MCF 10A (cell line): ENCODE results near the gene DPAGT1. TPM values are rescaled to one million over a fixed set of nuclear protein-coding genes. Genes with fewer than 3 reads are reported as not detected.
"Not testable (repeated sequence)": the region's sequence is repeated elsewhere in the genome, so short reads cannot be mapped to it uniquely, and the experiment has no call there.

ENCODE experiments used
- BruUV-seq: library from RNA; stranded (reverse); fragments of 400-500 nt; replicated peaks from 2 replicates; lab custom pipeline; 2021; lab: Mats Ljungman, UMichigan
- CTCF ChIA-PET: fragments of 300-600 bp; sonication (Branson Sonifier 250); formaldehyde crosslinking; extraction: SDS; loops from one replicate; lab custom pipeline; 2021; ENCODE audit warnings: antibody characterized with exemption, inconsistent platforms; lab: Yijun Ruan, JAX
- POLR2A ChIA-PET: fragments of 300-600, 350-650 bp; sonication (Branson Sonifier 250); formaldehyde crosslinking; extraction: SDS; loops from one replicate; lab custom pipeline; 2020; ENCODE audit warnings: antibody characterized with exemption, inconsistent platforms; lab: Yijun Ruan, JAX
- DNase-seq: peaks from one replicate; pipeline ENCODE4 v3.0.0-alpha.2; 2018; ENCODE audit not compliant: unreplicated experiment
- H3K27ac Mint-ChIP-seq: one replicate; pipeline ENCODE4 v1.8.0; 2022; ENCODE audit warnings: mild to moderate bottlenecking, low read depth, mixed read lengths; ENCODE audit not compliant: unreplicated experiment
- H3K27me3 Mint-ChIP-seq: one replicate; pipeline ENCODE4 v1.8.0; 2022; ENCODE audit warnings: mixed read lengths; ENCODE audit not compliant: insufficient read depth, unreplicated experiment
- H3K36me3 Mint-ChIP-seq: one replicate; pipeline ENCODE4 v1.8.0; 2022; ENCODE audit warnings: mild to moderate bottlenecking, moderate library complexity, mixed read lengths; ENCODE audit not compliant: insufficient read depth, unreplicated experiment
- H3K4me1 Mint-ChIP-seq: one replicate; pipeline ENCODE4 v1.8.0; 2022; ENCODE audit warnings: mixed read lengths; ENCODE audit not compliant: insufficient read depth, unreplicated experiment
- H3K4me3 Mint-ChIP-seq: one replicate; pipeline ENCODE4 v1.8.0; 2022; ENCODE audit warnings: mild to moderate bottlenecking, moderate library complexity, mixed read lengths; ENCODE audit not compliant: unreplicated experiment
- H3K9me3 Mint-ChIP-seq: one replicate; pipeline ENCODE4 v1.8.0; 2022; ENCODE audit warnings: mixed read lengths; ENCODE audit not compliant: unreplicated experiment
- CTCF ChIP-seq: fragments of 200-600 bp; IDR thresholded peaks from one replicate; pipeline ENCODE4 v1.8.0; 2022; ENCODE audit warnings: antibody characterized with exemption, mild to moderate bottlenecking; ENCODE audit not compliant: unreplicated experiment
- intact Hi-C: fragments of 100-400 bp; cut with micrococcal nuclease; formaldehyde crosslinking; loops from 2 replicates; pipeline ENCODE4 v1.14.1; 2022
- total RNA-seq: library from RNA; stranded (reverse); gene quantifications from 2 replicates; pipeline ENCODE4 v1.2.3, GENCODE V29; 2022

DPAGT1 gene
- total RNA-seq, 1 experiment from 2014 or later, result 58.8 TPM

GRCh38 chr11:119065369-119065768, 36.3 kb downstream of the DPAGT1 start:
- Mint-ChIP-seq H3K4me3 (peak overlapping the region; percentile 40), H3K27me3 (no peaks in the 10 kb centered on the region), H3K27ac (no peak overlapping the region), H3K9me3 (no peaks in the 10 kb centered on the region), H3K36me3 (peaks cover 32% of the 10 kb centered on the region), H3K4me1 (peaks cover 7% of the 10 kb centered on the region)
- intact Hi-C loops, result loop anchor here (10.0 kb wide), 1 partner anchor 129 kb away; no protein-coding TSS in a partner anchor
- ChIA-PET CTCF (interaction anchor here (0.6 kb wide), 1 partner anchor 171 kb away, joined by 3 read pairs; no protein-coding TSS in a partner anchor), POLR2A (interaction anchor here (0.6 to 3.6 kb wide), 3 partner anchors 9 to 132 kb away, joined by 3 to 44 read pairs (median 3); partner anchors contain the start of genes DPAGT1 and HYOU1)
- DNase-seq, result peak; percentile 60
- no TSS peak for BruUV-seq
- TF ChIP-seq CTCF, result peak; percentile 37

- DNase-seq, result peak; percentile 61
- POLR2A ChIA-PET, result interaction anchor here (0.9 kb wide), 1 partner anchor 43 kb away, joined by 3 read pairs; the partner anchor contains the start of gene TRAPPC4
- BruUV-seq, result no TSS peak
- intact Hi-C loops, result loop anchor here (10.0 kb wide), 1 partner anchor 132 kb away; no protein-coding TSS in a partner anchor
- CTCF ChIA-PET, result interaction anchor here (1.1 kb wide), 1 partner anchor 59 kb away, joined by 5 read pairs; no protein-coding TSS in a partner anchor
- Mint-ChIP-seq H3K27me3 (no peaks in the 10 kb centered on the region), H3K9me3 (no peaks in the 10 kb centered on the region), H3K4me1 (peaks cover 7% of the 10 kb centered on the region), H3K4me3 (no peak overlapping the region), H3K36me3 (peaks cover 21% of the 10 kb centered on the region), H3K27ac (no peak overlapping the region)
- TF ChIP-seq CTCF, result no peak
Measured at GRCh38 chr11:119062779-119063178, 38.9 kb downstream of the DPAGT1 start.

- Mint-ChIP-seq H3K9me3 (no peaks in the 10 kb centered on the region), H3K4me3 (no peak overlapping the region), H3K27me3 (no peaks in the 10 kb centered on the region), H3K27ac (no peak overlapping the region), H3K36me3 (peaks cover 27% of the 10 kb centered on the region), H3K4me1 (peaks cover 7% of the 10 kb centered on the region)
- CTCF ChIA-PET, result interaction anchor here (0.6 to 2.3 kb wide), 3 partner anchors 18 to 38 kb away, joined by 3 to 6 read pairs (median 4); partner anchors contain the start of gene SLC37A4
- BruUV-seq, result no TSS peak
- no peak for DNase-seq
- intact Hi-C loops, result loop anchor here (10.0 kb wide), 1 partner anchor 134 kb away; no protein-coding TSS in a partner anchor
- POLR2A ChIA-PET, result interaction anchor here (1.6 kb wide), 1 partner anchor 43 kb away, joined by 4 read pairs; the partner anchor contains the start of genes RPS25 and TRAPPC4
- TF ChIP-seq CTCF, result no peak
Measured at GRCh38 chr11:119061256-119061655, 40.4 kb downstream of the DPAGT1 start.

GRCh38 chr11:119059128-119059527, 42.5 kb downstream of the DPAGT1 start:
- DNase-seq, H3K27me3 Mint-ChIP-seq, H3K4me1 Mint-ChIP-seq, BruUV-seq, H3K27ac Mint-ChIP-seq, H3K9me3 Mint-ChIP-seq, intact Hi-C loops: not testable (repeated sequence)
- CTCF ChIA-PET, result interaction anchor here (1.6 kb wide), 1 partner anchor 40 kb away, joined by 4 read pairs; the partner anchor contains the start of genes RPS25 and TRAPPC4
- POLR2A ChIA-PET, result interaction anchor here (2.0 kb wide), 1 partner anchor 43 kb away, joined by 5 read pairs; no protein-coding TSS in a partner anchor
- H3K4me3 Mint-ChIP-seq, result peak overlapping the region; percentile 96
- H3K36me3 Mint-ChIP-seq, result peaks cover 38% of the 10 kb centered on the region
